ENCODE data around the gene IP6K1.
"Not testable (repeated sequence)": the region's sequence is repeated elsewhere in the genome, so short reads cannot be mapped to it uniquely, and the experiment has no call there.

IP6K1 gene

GRCh38 chr3:49793486-49794085 is 7.2 kb upstream of the IP6K1 start:
- whole genome bisulfite sequencing, 2 experiments: 95% methylated on average over 13 of the region's 13 CpGs
- no peaks in the 10 kb centered on the region for H3K36me3 ChIP-seq (ENCODE audit: control insufficient read depth, insufficient read depth, low read length)
- H3K9me3 ChIP-seq (ENCODE audit: control insufficient read depth, low read length): no peaks in the 10 kb centered on the region
- no peak overlapping the region for H3K4me3 ChIP-seq (ENCODE audit: insufficient read depth, low read depth, low read length)
- peaks cover 6% of the 10 kb centered on the region for H3K4me1 ChIP-seq (ENCODE audit: control insufficient read depth, insufficient read depth, low read length)
- H3K27ac ChIP-seq (ENCODE audit: insufficient read depth, low read depth, low read length, poor library complexity, severe bottlenecking): no peak overlapping the region
- H3K27me3 ChIP-seq (ENCODE audit: control insufficient read depth, insufficient read depth, low read length, poor library complexity, severe bottlenecking): no peaks in the 10 kb centered on the region

- WGBS, 2 experiments: 93 to 96% methylated on average over 10 of the region's 10 CpGs
- H3K36me3 ChIP-seq (ENCODE audit: control insufficient read depth, insufficient read depth, low read length): no peaks in the 10 kb centered on the region
- no peaks in the 10 kb centered on the region for H3K27me3 ChIP-seq (ENCODE audit: control insufficient read depth, insufficient read depth, low read length, poor library complexity, severe bottlenecking)
- no peak overlapping the region for H3K4me3 ChIP-seq (ENCODE audit: insufficient read depth, low read depth, low read length)
- no peaks in the 10 kb centered on the region for H3K9me3 ChIP-seq (ENCODE audit: control insufficient read depth, low read length)
- H3K27ac ChIP-seq (ENCODE audit: insufficient read depth, low read depth, low read length, poor library complexity, severe bottlenecking): no peak overlapping the region
- peaks cover 6% of the 10 kb centered on the region for H3K4me1 ChIP-seq (ENCODE audit: control insufficient read depth, insufficient read depth, low read length)
Observed at GRCh38 chr3:49792371-49793150, 6.2 kb upstream of the IP6K1 start.

GRCh38 chr3:49791571-49791970 is 5.2 kb upstream of the IP6K1 start:
- Histone ChIP-seq H3K4me3 (ENCODE audit: insufficient read depth, low read depth, low read length) (no peak overlapping the region), H3K36me3 (ENCODE audit: control insufficient read depth, insufficient read depth, low read length) (no peaks in the 10 kb centered on the region), H3K9me3 (ENCODE audit: control insufficient read depth, low read length) (no peaks in the 10 kb centered on the region), H3K27me3 (ENCODE audit: control insufficient read depth, insufficient read depth, low read length, poor library complexity, severe bottlenecking) (no peaks in the 10 kb centered on the region), H3K27ac (ENCODE audit: insufficient read depth, low read depth, low read length, poor library complexity, severe bottlenecking) (no peak overlapping the region), H3K4me1 (ENCODE audit: control insufficient read depth, insufficient read depth, low read length) (peaks cover 6% of the 10 kb centered on the region)
- WGBS, 2 experiments: 90 to 93% methylated on average over 4 of the region's 4 CpGs

DNA sequence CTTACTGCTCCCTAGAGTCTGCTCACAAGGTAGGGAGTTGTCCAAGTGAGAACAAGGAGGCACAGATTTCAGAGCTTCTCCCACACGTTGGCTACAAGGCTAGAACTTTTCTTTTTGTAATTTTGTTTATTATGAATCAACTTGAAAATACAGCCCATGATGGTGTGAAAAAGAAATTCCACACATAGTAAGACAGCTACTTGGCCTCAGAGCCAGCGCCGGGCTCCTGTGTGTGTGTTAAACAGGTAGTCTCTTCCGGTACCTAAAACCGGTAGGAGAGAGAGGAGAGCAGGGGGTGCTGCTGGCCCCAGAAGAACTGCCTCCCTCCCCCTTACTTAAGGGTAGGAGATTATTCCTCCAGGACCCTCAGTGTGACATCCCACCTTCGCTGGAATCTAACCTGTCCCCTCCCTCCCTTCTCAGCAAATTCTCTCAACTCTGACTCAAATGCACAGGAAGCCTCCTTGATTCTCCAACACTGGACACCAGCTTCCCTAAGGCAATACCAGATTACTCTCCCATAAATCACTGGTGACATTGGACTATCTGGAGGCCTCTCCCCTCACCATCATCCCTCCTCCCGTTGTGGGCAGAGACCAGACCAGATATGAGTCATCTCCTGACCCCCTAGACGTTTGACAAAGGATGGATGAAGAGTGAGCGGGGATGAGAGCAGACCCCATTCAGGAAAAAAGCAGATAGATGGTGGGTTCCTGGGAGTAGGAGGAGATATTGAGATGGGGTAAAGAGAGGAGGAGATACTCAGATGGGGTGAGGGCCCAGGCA is 4.5 kb upstream of the IP6K1 start:
- Histone ChIP-seq H3K4me3 (ENCODE audit: insufficient read depth, low read depth, low read length) (no peak overlapping the region), H3K27ac (ENCODE audit: insufficient read depth, low read depth, low read length, poor library complexity, severe bottlenecking) (no peak overlapping the region), H3K36me3 (ENCODE audit: control insufficient read depth, insufficient read depth, low read length) (no peaks in the 10 kb centered on the region), H3K27me3 (ENCODE audit: control insufficient read depth, insufficient read depth, low read length, poor library complexity, severe bottlenecking) (no peaks in the 10 kb centered on the region), H3K9me3 (ENCODE audit: control insufficient read depth, low read length) (no peaks in the 10 kb centered on the region), H3K4me1 (ENCODE audit: control insufficient read depth, insufficient read depth, low read length) (peaks cover 6% of the 10 kb centered on the region)
- 75 to 81% methylated on average over 9 of the region's 9 CpGs for WGBS, 2 experiments

DNA sequence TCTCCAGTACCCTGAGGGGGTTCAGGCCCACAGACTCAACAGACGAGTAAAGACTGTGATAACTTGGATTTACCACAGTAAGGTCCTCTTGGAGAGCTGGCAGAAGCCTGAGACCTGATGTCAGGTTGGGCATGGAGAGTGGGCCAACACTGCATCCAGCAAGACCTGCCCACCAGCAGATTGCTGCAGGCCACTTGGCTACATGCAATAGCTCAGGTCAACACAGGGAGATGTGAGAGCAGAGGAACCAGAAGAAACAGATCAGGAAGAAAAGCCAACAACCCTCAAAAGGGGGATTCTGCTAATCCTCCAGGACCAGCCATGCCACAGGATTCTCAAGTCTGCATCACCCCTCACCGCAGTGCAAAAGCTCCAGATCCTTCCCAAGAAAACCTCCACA is 1.7 kb upstream of the IP6K1 start:
- Histone ChIP-seq H3K4me3 (ENCODE audit: insufficient read depth, low read depth, low read length) (no peak overlapping the region), H3K9me3 (ENCODE audit: control insufficient read depth, low read length) (no peaks in the 10 kb centered on the region), H3K36me3 (ENCODE audit: control insufficient read depth, insufficient read depth, low read length) (no peaks in the 10 kb centered on the region), H3K4me1 (ENCODE audit: control insufficient read depth, insufficient read depth, low read length) (no peaks in the 10 kb centered on the region), H3K27ac (ENCODE audit: insufficient read depth, low read depth, low read length, poor library complexity, severe bottlenecking) (no peak overlapping the region), H3K27me3 (ENCODE audit: control insufficient read depth, insufficient read depth, low read length, poor library complexity, severe bottlenecking) (no peaks in the 10 kb centered on the region)
- 87 to 89% methylated on average over 2 of the region's 2 CpGs for WGBS, 2 experiments

GRCh38 chr3:49787536-49787935 is 1.2 kb upstream of the IP6K1 start:
- no peak overlapping the region for H3K4me3 ChIP-seq (ENCODE audit: insufficient read depth, low read depth, low read length)
- H3K9me3 ChIP-seq (ENCODE audit: control insufficient read depth, low read length): no peaks in the 10 kb centered on the region
- WGBS, 2 experiments: 92 to 95% methylated on average over 5 of the region's 5 CpGs
- H3K27me3 ChIP-seq (ENCODE audit: control insufficient read depth, insufficient read depth, low read length, poor library complexity, severe bottlenecking): no peaks in the 10 kb centered on the region
- H3K27ac ChIP-seq (ENCODE audit: insufficient read depth, low read depth, low read length, poor library complexity, severe bottlenecking): no peak overlapping the region
- H3K4me1 ChIP-seq (ENCODE audit: control insufficient read depth, insufficient read depth, low read length): no peaks in the 10 kb centered on the region
- H3K36me3 ChIP-seq (ENCODE audit: control insufficient read depth, insufficient read depth, low read length): no peaks in the 10 kb centered on the region

GRCh38 chr3:49787182-49787464 is 781 bp upstream of the IP6K1 start:
- no peaks in the 10 kb centered on the region for H3K9me3 ChIP-seq (ENCODE audit: control insufficient read depth, low read length)
- H3K4me1 ChIP-seq (ENCODE audit: control insufficient read depth, insufficient read depth, low read length): no peaks in the 10 kb centered on the region
- no peak overlapping the region for H3K4me3 ChIP-seq (ENCODE audit: insufficient read depth, low read depth, low read length)
- H3K36me3 ChIP-seq (ENCODE audit: control insufficient read depth, insufficient read depth, low read length): no peaks in the 10 kb centered on the region
- H3K27me3 ChIP-seq (ENCODE audit: control insufficient read depth, insufficient read depth, low read length, poor library complexity, severe bottlenecking): no peaks in the 10 kb centered on the region
- WGBS, 2 experiments: 92% methylated on average over 3 of the region's 3 CpGs
- no peak overlapping the region for H3K27ac ChIP-seq (ENCODE audit: insufficient read depth, low read depth, low read length, poor library complexity, severe bottlenecking)

GRCh38 chr3:49785565-49786356 is 581 bp downstream of the IP6K1 start:
- Histone ChIP-seq H3K9me3 (ENCODE audit: control insufficient read depth, low read length) (no peaks in the 10 kb centered on the region), H3K27me3 (ENCODE audit: control insufficient read depth, insufficient read depth, low read length, poor library complexity, severe bottlenecking) (no peaks in the 10 kb centered on the region), H3K4me1 (ENCODE audit: control insufficient read depth, insufficient read depth, low read length) (peaks cover 5% of the 10 kb centered on the region), H3K27ac (ENCODE audit: insufficient read depth, low read depth, low read length, poor library complexity, severe bottlenecking) (peak overlapping the region; percentile 38), H3K4me3 (ENCODE audit: insufficient read depth, low read depth, low read length) (peak overlapping the region; percentile 86), H3K36me3 (ENCODE audit: control insufficient read depth, insufficient read depth, low read length) (no peaks in the 10 kb centered on the region)
- 6 to 7% methylated on average over 50 of the region's 50 CpGs for WGBS, 2 experiments

DNA sequence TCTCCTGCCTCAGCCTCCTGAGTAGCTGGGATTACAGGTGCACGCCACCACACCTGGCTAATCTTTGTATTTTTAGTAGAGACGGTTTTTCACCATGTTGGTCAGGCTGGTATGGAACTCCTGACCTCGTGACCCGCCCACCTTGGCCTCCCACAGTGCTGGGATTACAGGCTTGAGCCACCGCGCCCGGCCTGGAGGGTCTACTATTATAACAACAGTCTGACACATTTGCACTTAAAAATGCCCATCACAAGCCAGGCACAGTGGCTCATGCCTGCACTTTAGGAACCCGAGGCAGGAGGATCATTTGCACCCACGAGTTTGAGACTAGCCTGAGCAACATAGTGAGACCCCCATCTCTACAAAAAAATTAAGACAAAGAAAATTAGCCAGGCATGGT is 4.1 kb downstream of the IP6K1 start:
- H3K36me3 ChIP-seq (ENCODE audit: control insufficient read depth, insufficient read depth, low read length): not testable (repeated sequence)

More for the DNA sequence above, 4.1 kb downstream of the IP6K1 start:
- H3K4me3 ChIP-seq (ENCODE audit: insufficient read depth, low read depth, low read length); H3K4me1 ChIP-seq (ENCODE audit: control insufficient read depth, insufficient read depth, low read length); H3K27ac ChIP-seq (ENCODE audit: insufficient read depth, low read depth, low read length, poor library complexity, severe bottlenecking); H3K9me3 ChIP-seq (ENCODE audit: control insufficient read depth, low read length); H3K27me3 ChIP-seq (ENCODE audit: control insufficient read depth, insufficient read depth, low read length, poor library complexity, severe bottlenecking): not testable (repeated sequence)
- WGBS, 2 experiments: 91 to 96% methylated on average over 9 of the region's 9 CpGs
